ENCODE results near the gene MRPL2.

Gene MRPL2

DNA sequence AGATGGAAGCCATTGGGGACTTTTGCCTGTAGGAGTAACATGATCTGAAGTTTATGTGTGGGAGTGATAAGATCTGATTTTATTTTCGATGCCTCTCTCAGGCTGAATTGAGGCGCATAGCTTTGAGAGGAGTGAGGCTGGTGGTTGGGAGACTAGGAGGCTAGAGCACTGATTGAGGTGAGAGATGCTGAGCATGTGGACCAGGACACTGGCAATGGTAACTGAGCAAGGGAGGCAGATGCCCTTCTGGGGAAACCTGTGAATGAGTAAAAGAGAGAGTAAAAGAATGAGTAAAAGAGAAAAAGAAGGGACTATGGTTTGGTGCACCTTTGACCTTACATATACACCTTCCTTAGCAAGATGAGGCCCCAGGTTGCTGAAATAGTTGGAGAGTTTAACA, 34.8 kb downstream of the MRPL2 start (continued):
- TF ChIP-seq, protein P1, sequence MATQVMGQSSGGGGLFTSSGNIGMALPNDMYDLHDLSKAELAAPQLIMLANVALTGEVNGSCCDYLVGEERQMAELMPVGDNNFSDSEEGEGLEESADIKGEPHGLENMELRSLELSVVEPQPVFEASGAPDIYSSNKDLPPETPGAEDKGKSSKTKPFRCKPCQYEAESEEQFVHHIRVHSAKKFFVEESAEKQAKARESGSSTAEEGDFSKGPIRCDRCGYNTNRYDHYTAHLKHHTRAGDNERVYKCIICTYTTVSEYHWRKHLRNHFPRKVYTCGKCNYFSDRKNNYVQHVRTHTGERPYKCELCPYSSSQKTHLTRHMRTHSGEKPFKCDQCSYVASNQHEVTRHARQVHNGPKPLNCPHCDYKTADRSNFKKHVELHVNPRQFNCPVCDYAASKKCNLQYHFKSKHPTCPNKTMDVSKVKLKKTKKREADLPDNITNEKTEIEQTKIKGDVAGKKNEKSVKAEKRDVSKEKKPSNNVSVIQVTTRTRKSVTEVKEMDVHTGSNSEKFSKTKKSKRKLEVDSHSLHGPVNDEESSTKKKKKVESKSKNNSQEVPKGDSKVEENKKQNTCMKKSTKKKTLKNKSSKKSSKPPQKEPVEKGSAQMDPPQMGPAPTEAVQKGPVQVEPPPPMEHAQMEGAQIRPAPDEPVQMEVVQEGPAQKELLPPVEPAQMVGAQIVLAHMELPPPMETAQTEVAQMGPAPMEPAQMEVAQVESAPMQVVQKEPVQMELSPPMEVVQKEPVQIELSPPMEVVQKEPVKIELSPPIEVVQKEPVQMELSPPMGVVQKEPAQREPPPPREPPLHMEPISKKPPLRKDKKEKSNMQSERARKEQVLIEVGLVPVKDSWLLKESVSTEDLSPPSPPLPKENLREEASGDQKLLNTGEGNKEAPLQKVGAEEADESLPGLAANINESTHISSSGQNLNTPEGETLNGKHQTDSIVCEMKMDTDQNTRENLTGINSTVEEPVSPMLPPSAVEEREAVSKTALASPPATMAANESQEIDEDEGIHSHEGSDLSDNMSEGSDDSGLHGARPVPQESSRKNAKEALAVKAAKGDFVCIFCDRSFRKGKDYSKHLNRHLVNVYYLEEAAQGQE (tag by site-specific recombination; IDR thresholded peaks at IDR 0.05) = no peak
- TF ChIP-seq ZNF837 (tag by site-specific recombination; IDR thresholded peaks at IDR 0.05) = 0 out of 2 replicates have a peak, but pooled peaks have one; percentile 3

DNA sequence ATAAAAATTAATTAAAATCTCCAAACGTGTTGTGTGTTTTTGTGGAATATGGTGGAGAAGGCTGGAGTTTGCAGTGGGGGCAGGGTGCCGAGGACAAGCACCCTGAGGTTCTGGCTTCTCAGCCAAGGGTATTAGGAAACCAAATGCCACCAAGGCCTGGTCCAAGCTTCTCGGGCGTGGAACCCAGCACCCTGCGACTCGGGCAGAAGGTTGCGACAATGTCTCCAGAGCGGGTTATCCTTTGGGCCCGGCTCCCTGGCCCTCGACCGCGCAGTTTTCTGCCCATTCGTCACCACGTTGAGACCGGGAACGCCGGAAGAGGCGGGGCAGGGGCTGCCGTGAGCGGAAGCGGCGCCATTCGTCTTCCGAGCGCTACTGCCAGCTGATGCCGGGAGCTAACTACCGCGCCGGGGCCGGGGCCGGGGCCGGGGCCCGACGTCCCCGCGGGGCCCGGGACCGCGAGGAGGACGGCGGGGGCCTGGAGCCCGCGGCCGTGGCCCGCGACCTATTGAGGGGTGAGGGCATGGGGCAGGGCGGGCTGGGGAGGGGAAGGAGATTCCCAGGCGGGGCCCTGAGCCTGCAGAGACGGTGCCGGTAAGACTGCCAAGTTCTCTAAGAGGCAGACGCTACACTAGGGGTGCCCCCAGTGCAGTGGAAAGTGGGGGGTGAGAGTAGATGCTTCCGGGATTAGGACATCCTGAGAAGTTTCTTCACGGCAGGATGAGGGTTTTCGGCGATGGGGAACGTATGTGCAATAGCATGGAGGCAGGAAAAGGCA, 37.8 kb downstream of the MRPL2 start, which contains the start of gene RRP36:
Gene RRP36 (plus strand): TSS at position 354 of the 778 bp plus-strand sequence. CDS start 32 bp downstream, at position 386.
- peak within 1 kb of the TSS; percentile 86 for H3K27ac ChIP-seq (ENCODE audit: extremely low read depth, low read depth, low read length)
- H3K9me3 ChIP-seq (ENCODE audit: control insufficient read depth, insufficient read depth, low read depth, low read length) = no peaks in the 10 kb centered on the region
- ChIA-PET POLR2A (interaction anchor here (0.5 to 9.2 kb wide), 23 partner anchors 8 to 1048 kb away, joined by 3 to 66 read pairs (median 5); partner anchors contain the start of genes CNPY3, CUL7, GNMT and KLC4), CTCF (interaction anchor here (0.8 to 2.3 kb wide), 9 partner anchors 11 to 122 kb away, joined by 3 to 11 read pairs (median 4); no protein-coding TSS in a partner anchor)
- H3K36me3 ChIP-seq (ENCODE audit: control insufficient read depth in 2 of 2, insufficient read depth in 1 of 2, low read length in 2 of 2) = peaks cover 58 to 79% of the 10 kb centered on the region in 2 experiments
- H3K4me3 ChIP-seq (ENCODE audit: low read depth, low read length) = peak within 1 kb of the TSS; percentile 91
- H3K4me1 ChIP-seq (ENCODE audit: control insufficient read depth, insufficient read depth, low read length) = peaks cover 9% of the 10 kb centered on the region
- TF ChIP-seq ZNF501 (tag by site-specific recombination; IDR thresholded peaks at IDR 0.05) (peak; percentile 59; the same call in 1 of the 2 replicates), ZNF324 (tag by site-specific recombination; IDR thresholded peaks at IDR 0.05) (no peak), ZNF791 (tag by site-specific recombination; IDR thresholded peaks at IDR 0.05) (no peak), ZNF37A (tag by site-specific recombination; IDR thresholded peaks at IDR 0.05) (no peak), ZNF16 (tag by site-specific recombination; IDR thresholded peaks at IDR 0.05; ENCODE audit: low read depth) (no peak), KLF16 (tag by site-specific recombination; IDR thresholded peaks at IDR 0.05) (no peak; the same call in 1 of the 2 replicates), ZNF777 (tag by site-specific recombination; IDR thresholded peaks at IDR 0.05; ENCODE audit: borderline replicate concordance) (no peak), MYNN (tag by site-specific recombination; IDR thresholded peaks at IDR 0.05; ENCODE audit: borderline replicate concordance) (no peak), ZNF600 (tag by site-specific recombination; IDR thresholded peaks at IDR 0.05) (no peak), ZNF121 (tag by site-specific recombination; IDR thresholded peaks at IDR 0.05) (no peak), ZNF747 (tag by site-specific recombination; IDR thresholded peaks at IDR 0.05) (no peak), ZIC2 (tag by site-specific recombination; IDR thresholded peaks at IDR 0.05) (no peak), ZNF404 (tag by site-specific recombination; IDR thresholded peaks at IDR 0.05) (no peak), ZNF221 (tag by site-specific recombination; IDR thresholded peaks at IDR 0.05; ENCODE audit: borderline replicate concordance) (no peak)
- TF ChIP-seq, protein P2, sequence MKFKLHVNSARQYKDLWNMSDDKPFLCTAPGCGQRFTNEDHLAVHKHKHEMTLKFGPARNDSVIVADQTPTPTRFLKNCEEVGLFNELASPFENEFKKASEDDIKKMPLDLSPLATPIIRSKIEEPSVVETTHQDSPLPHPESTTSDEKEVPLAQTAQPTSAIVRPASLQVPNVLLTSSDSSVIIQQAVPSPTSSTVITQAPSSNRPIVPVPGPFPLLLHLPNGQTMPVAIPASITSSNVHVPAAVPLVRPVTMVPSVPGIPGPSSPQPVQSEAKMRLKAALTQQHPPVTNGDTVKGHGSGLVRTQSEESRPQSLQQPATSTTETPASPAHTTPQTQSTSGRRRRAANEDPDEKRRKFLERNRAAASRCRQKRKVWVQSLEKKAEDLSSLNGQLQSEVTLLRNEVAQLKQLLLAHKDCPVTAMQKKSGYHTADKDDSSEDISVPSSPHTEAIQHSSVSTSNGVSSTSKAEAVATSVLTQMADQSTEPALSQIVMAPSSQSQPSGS (tag by site-specific recombination; IDR thresholded peaks at IDR 0.05; ENCODE audit: low read depth) = no peak
- TF ChIP-seq, protein P3, sequence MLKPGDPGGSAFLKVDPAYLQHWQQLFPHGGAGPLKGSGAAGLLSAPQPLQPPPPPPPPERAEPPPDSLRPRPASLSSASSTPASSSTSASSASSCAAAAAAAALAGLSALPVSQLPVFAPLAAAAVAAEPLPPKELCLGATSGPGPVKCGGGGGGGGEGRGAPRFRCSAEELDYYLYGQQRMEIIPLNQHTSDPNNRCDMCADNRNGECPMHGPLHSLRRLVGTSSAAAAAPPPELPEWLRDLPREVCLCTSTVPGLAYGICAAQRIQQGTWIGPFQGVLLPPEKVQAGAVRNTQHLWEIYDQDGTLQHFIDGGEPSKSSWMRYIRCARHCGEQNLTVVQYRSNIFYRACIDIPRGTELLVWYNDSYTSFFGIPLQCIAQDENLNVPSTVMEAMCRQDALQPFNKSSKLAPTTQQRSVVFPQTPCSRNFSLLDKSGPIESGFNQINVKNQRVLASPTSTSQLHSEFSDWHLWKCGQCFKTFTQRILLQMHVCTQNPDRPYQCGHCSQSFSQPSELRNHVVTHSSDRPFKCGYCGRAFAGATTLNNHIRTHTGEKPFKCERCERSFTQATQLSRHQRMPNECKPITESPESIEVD (tag by site-specific recombination; IDR thresholded peaks at IDR 0.05) = no peak
- TF ChIP-seq, protein P4, sequence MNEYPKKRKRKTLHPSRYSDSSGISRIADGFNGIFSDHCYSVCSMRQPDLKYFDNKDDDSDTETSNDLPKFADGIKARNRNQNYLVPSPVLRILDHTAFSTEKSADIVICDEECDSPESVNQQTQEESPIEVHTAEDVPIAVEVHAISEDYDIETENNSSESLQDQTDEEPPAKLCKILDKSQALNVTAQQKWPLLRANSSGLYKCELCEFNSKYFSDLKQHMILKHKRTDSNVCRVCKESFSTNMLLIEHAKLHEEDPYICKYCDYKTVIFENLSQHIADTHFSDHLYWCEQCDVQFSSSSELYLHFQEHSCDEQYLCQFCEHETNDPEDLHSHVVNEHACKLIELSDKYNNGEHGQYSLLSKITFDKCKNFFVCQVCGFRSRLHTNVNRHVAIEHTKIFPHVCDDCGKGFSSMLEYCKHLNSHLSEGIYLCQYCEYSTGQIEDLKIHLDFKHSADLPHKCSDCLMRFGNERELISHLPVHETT (tag by site-specific recombination; IDR thresholded peaks at IDR 0.05) = no peak; the same call in 1 of the 2 replicates
- TF ChIP-seq, protein P5, sequence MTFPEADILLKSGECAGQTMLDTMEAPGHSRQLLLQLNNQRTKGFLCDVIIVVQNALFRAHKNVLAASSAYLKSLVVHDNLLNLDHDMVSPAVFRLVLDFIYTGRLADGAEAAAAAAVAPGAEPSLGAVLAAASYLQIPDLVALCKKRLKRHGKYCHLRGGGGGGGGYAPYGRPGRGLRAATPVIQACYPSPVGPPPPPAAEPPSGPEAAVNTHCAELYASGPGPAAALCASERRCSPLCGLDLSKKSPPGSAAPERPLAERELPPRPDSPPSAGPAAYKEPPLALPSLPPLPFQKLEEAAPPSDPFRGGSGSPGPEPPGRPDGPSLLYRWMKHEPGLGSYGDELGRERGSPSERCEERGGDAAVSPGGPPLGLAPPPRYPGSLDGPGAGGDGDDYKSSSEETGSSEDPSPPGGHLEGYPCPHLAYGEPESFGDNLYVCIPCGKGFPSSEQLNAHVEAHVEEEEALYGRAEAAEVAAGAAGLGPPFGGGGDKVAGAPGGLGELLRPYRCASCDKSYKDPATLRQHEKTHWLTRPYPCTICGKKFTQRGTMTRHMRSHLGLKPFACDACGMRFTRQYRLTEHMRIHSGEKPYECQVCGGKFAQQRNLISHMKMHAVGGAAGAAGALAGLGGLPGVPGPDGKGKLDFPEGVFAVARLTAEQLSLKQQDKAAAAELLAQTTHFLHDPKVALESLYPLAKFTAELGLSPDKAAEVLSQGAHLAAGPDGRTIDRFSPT (tag by site-specific recombination; IDR thresholded peaks at IDR 0.05) = no peak
- TF ChIP-seq, protein P6, sequence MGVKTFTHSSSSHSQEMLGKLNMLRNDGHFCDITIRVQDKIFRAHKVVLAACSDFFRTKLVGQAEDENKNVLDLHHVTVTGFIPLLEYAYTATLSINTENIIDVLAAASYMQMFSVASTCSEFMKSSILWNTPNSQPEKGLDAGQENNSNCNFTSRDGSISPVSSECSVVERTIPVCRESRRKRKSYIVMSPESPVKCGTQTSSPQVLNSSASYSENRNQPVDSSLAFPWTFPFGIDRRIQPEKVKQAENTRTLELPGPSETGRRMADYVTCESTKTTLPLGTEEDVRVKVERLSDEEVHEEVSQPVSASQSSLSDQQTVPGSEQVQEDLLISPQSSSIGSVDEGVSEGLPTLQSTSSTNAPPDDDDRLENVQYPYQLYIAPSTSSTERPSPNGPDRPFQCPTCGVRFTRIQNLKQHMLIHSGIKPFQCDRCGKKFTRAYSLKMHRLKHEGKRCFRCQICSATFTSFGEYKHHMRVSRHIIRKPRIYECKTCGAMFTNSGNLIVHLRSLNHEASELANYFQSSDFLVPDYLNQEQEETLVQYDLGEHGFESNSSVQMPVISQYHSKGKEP (tag by site-specific recombination; IDR thresholded peaks at IDR 0.05) = no peak
- TF ChIP-seq, protein P7, sequence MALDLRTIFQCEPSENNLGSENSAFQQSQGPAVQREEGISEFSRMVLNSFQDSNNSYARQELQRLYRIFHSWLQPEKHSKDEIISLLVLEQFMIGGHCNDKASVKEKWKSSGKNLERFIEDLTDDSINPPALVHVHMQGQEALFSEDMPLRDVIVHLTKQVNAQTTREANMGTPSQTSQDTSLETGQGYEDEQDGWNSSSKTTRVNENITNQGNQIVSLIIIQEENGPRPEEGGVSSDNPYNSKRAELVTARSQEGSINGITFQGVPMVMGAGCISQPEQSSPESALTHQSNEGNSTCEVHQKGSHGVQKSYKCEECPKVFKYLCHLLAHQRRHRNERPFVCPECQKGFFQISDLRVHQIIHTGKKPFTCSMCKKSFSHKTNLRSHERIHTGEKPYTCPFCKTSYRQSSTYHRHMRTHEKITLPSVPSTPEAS (tag by site-specific recombination; IDR thresholded peaks at IDR 0.05) = no peak; the same call in 1 of the 2 replicates

Data from HEK293 (cell line).